ENCODE measurements around the gene ZNRF2.

ZNRF2 gene

DNA sequence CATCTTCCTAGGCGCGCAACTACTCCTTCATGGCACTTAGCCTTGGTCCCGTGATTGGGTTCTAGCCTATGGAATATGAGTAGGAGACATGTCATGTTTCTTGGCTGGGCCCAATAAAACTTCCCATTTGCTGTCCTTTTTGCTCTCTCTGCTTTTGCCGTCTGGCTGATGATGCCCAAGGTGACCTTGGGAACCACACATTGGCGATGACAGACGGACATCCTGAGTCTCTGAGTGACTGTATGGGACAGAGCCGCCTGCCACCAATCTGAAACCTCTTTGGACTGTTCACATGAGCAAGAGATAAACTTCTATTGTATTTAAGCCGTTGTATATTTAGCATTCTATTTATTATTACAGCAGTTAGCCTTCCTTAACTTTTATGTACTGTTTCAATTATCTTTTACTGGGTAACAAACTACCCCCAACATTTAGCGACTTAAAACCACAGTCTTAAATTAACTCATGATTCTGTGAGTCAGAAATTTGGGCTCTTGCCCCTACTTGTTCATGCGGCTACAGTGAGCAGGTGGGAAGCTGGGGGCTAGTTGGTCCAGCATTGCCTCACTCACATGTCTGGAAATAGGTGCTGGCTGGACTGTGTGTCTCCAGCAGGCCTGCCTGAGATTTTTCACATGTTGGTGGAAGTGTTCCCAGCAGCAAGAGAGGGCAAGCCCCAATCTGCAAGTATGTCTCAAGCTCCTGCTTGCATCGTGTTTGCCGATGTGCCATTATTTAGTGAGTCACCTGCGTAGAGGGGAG is 122.4 kb downstream of the ZNRF2 start:
- no peak for DNase-seq (ENCODE audit: low read depth in 3 of 3)

DNA sequence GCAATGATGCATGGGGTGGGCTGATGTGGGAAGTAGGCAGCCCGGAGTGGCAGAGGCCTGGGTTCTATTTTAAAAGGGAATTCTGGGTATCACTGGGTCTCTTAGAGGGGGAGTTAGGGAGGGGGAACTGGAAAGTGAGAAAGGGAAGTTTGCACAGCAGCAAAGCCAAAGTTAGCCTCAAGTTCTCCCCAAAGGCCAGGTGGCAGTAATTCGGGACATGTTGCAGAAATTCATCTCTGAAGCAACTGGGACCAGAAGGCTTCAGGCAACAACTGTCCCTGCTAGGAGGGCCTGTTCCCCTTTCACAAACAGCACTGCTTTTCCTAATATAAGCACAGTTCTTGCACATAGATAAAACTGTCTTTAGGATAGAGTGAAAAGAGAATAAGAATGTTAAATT is 126.8 kb downstream of the ZNRF2 start:
- DNase-seq (ENCODE audit: low read depth in 3 of 3): no peak

- DNase-seq (ENCODE audit: low read depth in 3 of 3): no peak
Measured at GRCh38 chr7:30411897-30412296, 127.5 kb downstream of the ZNRF2 start.

- DNase-seq (ENCODE audit: low read depth in 3 of 3): no peak
Measured at GRCh38 chr7:30412782-30413504, 128.5 kb downstream of the ZNRF2 start.

DNA sequence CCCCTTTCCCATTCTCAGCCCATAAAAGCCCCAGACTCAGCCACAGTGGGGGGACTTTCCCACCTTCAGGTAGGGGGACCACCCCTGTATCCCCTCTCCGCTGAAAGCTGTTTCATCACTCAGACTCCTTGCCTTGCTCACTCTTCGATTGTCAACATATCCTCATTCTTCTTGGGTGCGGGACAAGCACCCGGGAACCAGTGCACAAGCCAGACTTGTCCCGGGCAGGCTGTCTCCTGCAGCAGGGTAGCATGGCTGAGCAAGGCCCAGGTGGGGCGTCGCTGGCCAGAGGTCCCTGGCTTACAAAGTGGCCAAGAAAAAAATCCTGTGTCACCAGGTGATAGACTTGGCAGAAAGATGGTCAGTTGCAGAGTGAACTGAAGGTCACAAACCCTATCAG is 129.5 kb downstream of the ZNRF2 start:
- no peak for DNase-seq (ENCODE audit: low read depth in 3 of 3)
